Measurements from ENCODE around the gene ELMOD1.

The ELMOD1 gene

GRCh38 chr11:107691000-107691750 lies 100.2 kb downstream of the ELMOD1 start:
- peak; percentile 25 for DNase-seq

DNA sequence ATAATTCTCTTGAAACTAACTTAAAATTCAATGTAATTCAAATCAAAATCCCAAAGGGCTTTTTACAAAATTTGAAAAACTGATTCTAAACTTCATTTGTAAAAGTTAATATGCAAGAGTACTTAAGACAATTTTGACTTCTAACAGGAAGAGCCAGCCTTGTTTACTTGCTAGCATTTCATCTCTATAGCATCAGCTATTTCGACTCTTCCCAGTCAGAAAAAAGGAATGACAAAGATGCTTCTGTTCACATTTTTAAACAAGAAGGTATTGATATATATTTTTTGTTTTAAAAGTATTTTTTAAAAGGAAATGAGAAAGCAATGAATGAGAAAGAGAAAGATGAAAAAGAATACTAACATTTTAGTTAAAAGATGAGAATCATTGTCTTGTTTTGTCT lies 104.5 kb downstream of the ELMOD1 start:
- peak; percentile 53 for DNase-seq

DNA sequence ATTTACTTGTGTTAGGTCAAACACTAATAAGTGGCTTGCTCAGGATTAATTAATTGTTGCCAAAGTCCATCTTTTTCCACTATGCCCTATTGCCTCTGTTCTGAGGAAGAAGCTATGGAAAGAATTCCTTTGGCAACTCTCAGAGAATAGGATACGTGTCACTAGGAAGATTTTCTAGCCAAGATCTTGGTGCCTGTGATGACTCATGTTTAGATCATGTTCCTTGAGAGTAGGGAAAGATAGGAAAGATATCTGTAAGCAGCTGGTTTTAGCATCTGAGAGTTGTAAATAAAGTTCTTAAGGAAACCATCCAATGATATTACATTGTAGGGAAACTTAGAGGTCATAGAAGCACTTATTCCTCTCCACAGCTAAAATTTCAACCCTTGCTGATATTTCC lies 105.2 kb downstream of the ELMOD1 start:
- DNase-seq = peak; percentile 94

GRCh38 chr11:107697291-107697690 lies 106.3 kb downstream of the ELMOD1 start:
- DNase-seq = no peak

DNA sequence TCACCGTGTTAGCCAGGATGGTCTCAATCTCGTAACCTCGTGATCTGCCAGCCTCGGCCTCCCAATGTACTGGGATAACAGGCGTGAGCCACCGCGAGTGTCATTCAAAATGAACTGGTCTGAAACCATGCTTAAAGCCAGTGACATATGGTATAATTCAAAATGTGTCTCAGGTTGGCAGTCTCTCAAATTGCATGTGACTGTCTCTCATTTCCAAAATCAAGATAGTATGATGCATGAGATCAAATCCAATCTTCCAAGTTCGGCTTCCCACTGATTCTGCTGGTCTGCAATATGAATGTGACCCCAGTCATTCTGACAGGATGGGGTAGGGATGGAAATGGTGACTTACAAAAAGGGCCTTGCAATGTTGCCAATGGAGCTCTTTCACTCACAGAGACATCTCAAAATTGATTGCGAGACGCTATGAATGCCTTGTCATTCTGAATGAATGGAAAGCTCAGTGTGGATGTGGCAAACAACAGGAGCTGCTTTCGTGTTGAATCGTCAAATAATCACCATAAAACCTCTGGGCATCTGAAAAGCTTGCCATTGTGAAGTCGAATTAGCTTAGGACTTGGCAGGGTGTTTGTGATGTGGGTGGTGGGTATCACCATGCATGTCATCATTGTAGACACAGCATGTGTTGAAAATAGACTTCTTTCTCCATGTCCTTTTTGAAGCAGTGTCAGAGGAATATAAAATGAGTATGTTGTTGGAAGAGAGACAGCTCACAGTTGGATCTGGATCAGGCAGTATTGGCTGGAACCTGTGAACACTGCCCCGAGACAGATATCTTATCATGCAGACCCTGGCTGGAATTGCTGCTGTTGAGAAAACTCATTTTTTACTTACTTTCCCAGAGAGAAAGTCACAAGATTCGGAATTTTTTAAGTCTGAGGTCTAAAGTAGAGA lies 108.7 kb downstream of the ELMOD1 start:
- DNase-seq = no peak

DNA sequence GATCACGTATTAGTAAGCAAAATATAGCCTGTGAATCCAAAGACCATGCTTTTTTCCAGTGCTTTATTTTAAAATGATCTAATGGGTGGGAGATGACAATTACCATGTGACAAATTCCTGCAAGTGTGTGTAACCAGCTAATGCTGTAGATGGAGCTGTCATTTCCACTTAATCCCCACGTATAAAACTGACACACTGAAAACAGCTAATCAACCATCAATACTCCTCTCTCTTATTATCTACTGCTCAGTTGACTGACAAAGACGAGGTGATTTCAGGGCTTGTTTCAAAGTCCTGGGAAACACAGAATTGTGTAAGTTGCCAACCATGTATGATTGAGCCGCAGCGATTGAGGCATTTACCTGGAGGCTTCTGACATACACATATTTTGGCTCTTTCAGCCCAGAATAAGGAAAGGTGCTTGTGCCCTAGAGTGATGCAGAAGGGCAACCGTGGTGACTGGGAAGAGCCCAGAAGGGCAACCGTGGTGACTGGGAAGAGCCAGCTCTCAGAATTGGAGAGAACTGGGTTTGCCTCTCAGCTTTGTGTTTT lies 111.2 kb downstream of the ELMOD1 start:
- no peak for DNase-seq

GRCh38 chr11:107702723-107703122 lies 111.8 kb downstream of the ELMOD1 start:
- peak; percentile 12 for DNase-seq

DNA sequence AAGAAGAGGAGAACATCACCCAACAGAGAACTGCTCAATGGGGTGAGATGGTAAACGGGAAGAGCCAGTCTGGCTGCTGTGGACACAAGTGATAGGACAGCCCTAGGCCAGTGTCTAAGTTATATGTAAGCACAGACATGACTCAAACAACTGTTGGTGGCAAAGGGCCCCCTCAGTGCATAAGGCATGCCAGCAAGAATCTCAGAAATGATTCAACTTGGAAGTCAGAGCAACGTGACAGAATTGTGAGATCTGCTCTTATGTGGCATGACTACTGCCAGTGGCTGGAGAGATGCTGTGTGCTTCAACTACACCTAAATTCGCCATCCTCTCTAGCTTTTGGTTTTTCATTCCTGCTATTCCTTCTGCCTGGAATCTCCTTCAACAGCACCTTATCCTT lies 113.5 kb downstream of the ELMOD1 start:
- peak; percentile 75 for DNase-seq

DNA sequence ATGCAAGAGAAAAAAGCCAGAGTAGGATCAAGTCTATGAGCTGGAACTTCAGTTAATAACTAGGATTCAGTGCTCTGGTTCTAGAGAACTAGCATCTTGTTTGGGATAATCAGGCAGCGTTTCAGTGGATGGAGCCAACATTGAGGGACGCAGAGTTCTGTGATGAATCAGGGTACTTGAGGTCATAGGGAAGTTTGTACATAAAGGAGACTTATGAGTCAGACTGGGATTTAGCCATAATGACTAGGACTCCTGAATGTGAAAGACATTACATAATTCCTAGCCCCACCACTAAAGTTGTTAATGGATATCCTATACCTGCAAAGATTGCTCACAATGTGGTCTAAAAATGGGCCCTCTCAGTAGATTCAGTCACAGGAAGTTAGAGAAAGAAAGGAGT lies 114.1 kb downstream of the ELMOD1 start:
- peak; percentile 84 for DNase-seq

DNA sequence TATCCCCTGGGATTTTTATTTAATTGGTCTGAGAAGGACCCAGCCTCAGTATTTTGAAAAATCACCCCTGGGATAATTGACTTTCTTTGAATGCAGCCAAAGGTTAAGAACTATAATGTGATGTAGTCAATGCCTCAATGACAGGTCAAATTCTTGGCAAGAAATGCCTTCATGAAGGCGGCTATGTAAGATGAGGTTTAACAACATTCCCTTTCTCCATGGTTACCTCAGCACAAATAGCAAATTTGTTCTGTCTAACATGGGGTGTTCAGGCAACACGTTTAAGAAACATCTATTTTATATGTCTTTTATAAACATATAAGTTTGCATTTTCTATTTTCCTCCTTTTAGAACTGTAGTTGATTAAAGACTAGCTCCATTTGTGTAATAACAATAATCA lies 115.6 kb downstream of the ELMOD1 start:
- no peak for DNase-seq

DNA sequence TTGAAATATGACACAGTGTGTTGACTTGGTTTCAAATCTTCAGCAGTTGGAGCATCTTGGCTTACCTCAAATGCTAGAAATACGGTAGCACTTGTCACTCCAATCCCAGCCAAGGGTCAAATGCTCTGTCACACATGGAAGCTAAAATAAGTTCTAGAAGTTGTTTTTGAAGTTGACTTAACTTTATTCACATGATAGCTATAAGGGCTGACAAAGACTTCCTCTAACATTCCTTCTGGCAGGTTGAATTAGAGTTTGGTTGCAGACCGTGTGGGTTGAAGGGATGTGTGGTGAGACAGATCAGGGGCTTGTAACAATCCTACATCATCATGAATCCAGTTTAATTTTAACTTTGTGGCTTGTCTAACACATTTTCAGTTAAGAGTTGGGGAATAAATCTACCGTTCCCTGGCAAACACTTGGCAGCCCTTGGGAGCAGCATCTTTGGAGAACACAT lies 116.3 kb downstream of the ELMOD1 start:
- DNase-seq = no peak

DNA sequence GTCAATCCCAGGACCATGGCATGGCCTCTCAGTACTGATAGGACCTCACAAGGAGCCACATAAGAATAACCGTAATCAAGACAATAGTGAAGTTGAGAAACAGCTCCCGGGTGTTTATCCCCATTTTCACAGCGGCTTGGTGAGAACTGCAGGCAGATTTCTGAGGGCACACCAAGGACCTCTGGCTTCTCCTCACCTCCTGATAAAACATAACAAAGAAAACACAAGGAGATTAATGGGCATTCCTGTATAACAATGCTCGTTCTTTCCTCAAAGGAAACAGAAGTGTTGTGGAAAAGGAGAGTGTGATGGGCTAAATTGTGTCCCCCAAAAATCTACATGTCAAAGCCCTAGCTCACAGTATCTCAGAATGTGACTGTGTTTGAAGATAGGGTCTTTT lies 116.9 kb downstream of the ELMOD1 start:
- DNase-seq = no peak

DNA sequence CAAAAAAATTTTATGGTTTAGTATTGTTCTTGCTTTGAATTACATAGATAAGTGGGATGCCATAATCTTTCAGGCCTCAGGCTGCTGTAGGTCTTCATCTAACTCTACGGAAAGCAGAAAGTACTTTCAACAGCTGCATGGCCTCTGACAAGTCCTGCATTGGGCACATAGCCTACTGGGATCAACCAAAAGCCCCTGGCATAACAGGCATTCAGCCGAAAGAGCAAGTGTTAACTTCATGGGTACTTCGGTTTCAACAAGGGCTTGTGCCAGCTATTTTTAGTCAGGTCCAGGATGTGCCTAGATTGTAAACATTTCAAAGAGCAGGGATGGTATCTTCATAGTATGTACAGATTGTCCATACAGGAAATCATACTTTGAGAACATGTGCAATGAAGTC lies 117.8 kb downstream of the ELMOD1 start:
- no peak for DNase-seq

GRCh38 chr11:107710301-107710700 lies 119.4 kb downstream of the ELMOD1 start:
- no peak for DNase-seq

GRCh38 chr11:107711861-107712755 lies 121.2 kb downstream of the ELMOD1 start, which contains the start of gene SLN:
TSS of gene SLN (minus strand) at chr11:107712056.
- no peak for DNase-seq

GRCh38 chr11:107713009-107713408 lies 122.1 kb downstream of the ELMOD1 start:
- DNase-seq = no peak
